Uterus (tissue), 4 donors: ENCODE results near the gene SIDT1. TPM values are rescaled to one million over a fixed set of nuclear protein-coding genes. Genes with fewer than 3 reads are reported as not detected.

Source experiments
- DNase-seq, 2 donors: peaks; one replicate each; pipeline ENCODE4 v3.0.0-alpha.2; 2019 to 2020
- H3K27ac ChIP-seq, 2 donors: fragments of 200-600 bp; sonication (generic); 1 replicate in 1 of 2; 2 replicates in 1 of 2; pipeline ENCODE4 v1.5.1; 2016 to 2018
- H3K27me3 ChIP-seq, 2 donors: fragments of 200-600 bp; sonication (generic); one replicate each; pipeline ENCODE4 v1.5.1; 2018 to 2019; ENCODE audit warnings: control low read depth in 1 of 2
- H3K36me3 ChIP-seq, 2 donors: fragments of 200-600 bp; sonication (generic); one replicate each; pipeline ENCODE4 v1.5.1; 2019; ENCODE audit warnings: control low read depth in 1 of 2
- H3K4me1 ChIP-seq, 2 donors: fragments of 200-600 bp; sonication (generic); one replicate each; pipeline ENCODE4 v1.5.1; 2018 to 2019; ENCODE audit warnings: control low read depth in 1 of 2
- H3K4me3 ChIP-seq, 2 donors: fragments of 200-600 bp; sonication (generic); 1 replicate in 1 of 2; 2 replicates in 1 of 2; pipeline ENCODE4 v1.5.1; 2018 to 2019; ENCODE audit warnings: mild to moderate bottlenecking in 1 of 2
- H3K9me3 ChIP-seq, 2 donors: fragments of 200-600 bp; sonication (generic); one replicate each; pipeline ENCODE4 v1.5.1; 2019; ENCODE audit warnings: control low read depth in 1 of 2
- CTCF ChIP-seq, 4 experiments: fragments of 200-600 bp in 2 of 4; fragments of 450-650 bp in 2 of 4; sonication (generic) in 2 of 4; IDR thresholded peaks; one replicate each; pipeline ENCODE4 v1.5.1; 2016 to 2019; ENCODE audit warnings: antibody characterized with exemption in 4 of 4, mild to moderate bottlenecking in 2 of 4, moderate library complexity in 1 of 4
- POLR2A ChIP-seq, 2 donors: fragments of 450-650 bp; IDR thresholded peaks; one replicate each; pipeline ENCODE4 v1.6.1; 2016; ENCODE audit warnings: antibody characterized with exemption in 2 of 2, mild to moderate bottlenecking in 1 of 2, moderate library complexity in 1 of 2
- intact Hi-C: fragments of 100-400 bp; cut with DNase I; formaldehyde crosslinking; loops from one replicate; pipeline ENCODE4 v1.15.1; 2023; ENCODE audit warnings: low total_unique reads
- total RNA-seq, 4 donors: library from RNA; depleted of rRNA in 3 of 4; stranded (reverse); fragments of >200 nt in 3 of 4; gene quantifications; one replicate each; pipeline versions ENCODE4 v1.1.0 to v1.2.4, GENCODE V29; 2014 to 2023
- donor health status: DM: yes; HTN: yes; CAD: no.

Gene SIDT1
- total RNA-seq, 4 donors from 2014 or later = 1.8 to 3.7 TPM; not detected in 2

- H3K36me3 ChIP-seq = no peaks in the 10 kb centered on the region
- H3K9me3 ChIP-seq = no peaks in the 10 kb centered on the region
- TF ChIP-seq POLR2A (IDR thresholded peaks at IDR 0.05) (no peak), CTCF (IDR thresholded peaks at IDR 0.05) (no peak)
- H3K27me3 ChIP-seq = no peaks in the 10 kb centered on the region
- DNase-seq = no peak
- no peaks in the 10 kb centered on the region for H3K4me1 ChIP-seq
- no peak overlapping the region for H3K27ac ChIP-seq
- intact Hi-C loops = no loop called here
- H3K4me3 ChIP-seq = no peak overlapping the region
These were observed 23.4 kb upstream of the SIDT1 start for GRCh38 chr3:113508966-113509365.

GRCh38 chr3:113514265-113514769 is 18.0 kb upstream of the SIDT1 start:
- Histone ChIP-seq H3K36me3 (no peaks in the 10 kb centered on the region), H3K27ac (peak overlapping the region; percentile 85 to 87), H3K9me3 (no peaks in the 10 kb centered on the region), H3K4me3 (peak overlapping the region; percentile 86 to 96), H3K27me3 (no peaks in the 10 kb centered on the region), H3K4me1 (no peaks in the 10 kb centered on the region)
- intact Hi-C loops = no loop called here
- no peak for DNase-seq
- no peak for TF ChIP-seq POLR2A (IDR thresholded peaks at IDR 0.05)
- TF ChIP-seq CTCF (IDR thresholded peaks at IDR 0.05) = no peak

GRCh38 chr3:113516115-113516505 is 16.2 kb upstream of the SIDT1 start:
- H3K27ac ChIP-seq = no peak overlapping the region
- no peak overlapping the region for H3K4me3 ChIP-seq
- no peaks in the 10 kb centered on the region for H3K4me1 ChIP-seq
- peaks cover 0 to 3% of the 10 kb centered on the region in 2 donors for H3K27me3 ChIP-seq
- intact Hi-C loops = no loop called here
- DNase-seq = no peak
- no peak for TF ChIP-seq POLR2A (IDR thresholded peaks at IDR 0.05)
- no peak for TF ChIP-seq CTCF (IDR thresholded peaks at IDR 0.05)
- H3K9me3 ChIP-seq = no peaks in the 10 kb centered on the region
- H3K36me3 ChIP-seq = no peaks in the 10 kb centered on the region

- TF ChIP-seq CTCF (IDR thresholded peaks at IDR 0.05) = no peak
- Histone ChIP-seq H3K27me3 (peaks cover 0 to 3% of the 10 kb centered on the region in 2 donors), H3K27ac (no peak overlapping the region), H3K4me1 (no peaks in the 10 kb centered on the region), H3K4me3 (no peak overlapping the region), H3K36me3 (no peaks in the 10 kb centered on the region), H3K9me3 (no peaks in the 10 kb centered on the region)
- intact Hi-C loops = no loop called here
- DNase-seq = no peak
These were observed 10.4 kb upstream of the SIDT1 start for GRCh38 chr3:113521981-113522380.

GRCh38 chr3:113523241-113523640 is 9.1 kb upstream of the SIDT1 start:
- Histone ChIP-seq H3K27me3 (peaks cover 0 to 3% of the 10 kb centered on the region in 2 donors), H3K27ac (no peak overlapping the region), H3K4me3 (no peak overlapping the region), H3K9me3 (no peaks in the 10 kb centered on the region), H3K36me3 (no peaks in the 10 kb centered on the region), H3K4me1 (no peaks in the 10 kb centered on the region)
- intact Hi-C loops = no loop called here
- TF ChIP-seq CTCF (IDR thresholded peaks at IDR 0.05) (no peak), POLR2A (IDR thresholded peaks at IDR 0.05) (no peak)
- no peak for DNase-seq
